CD4-positive, alpha-beta T cell treated with Interleukin-15 for 1 hour (primary cell): Measurements from ENCODE around the gene CCT5.
A peak's percentile ranks its signal among the peaks of the same experiment; 100 is the strongest.
"Not testable (repeated sequence)": the region's sequence is repeated elsewhere in the genome, so short reads cannot be mapped to it uniquely, and the experiment has no call there.

Experiments used
- DNase-seq: peaks from one replicate; pipeline ENCODE4 v3.0.0-alpha.2; 2020

CCT5 gene

DNA sequence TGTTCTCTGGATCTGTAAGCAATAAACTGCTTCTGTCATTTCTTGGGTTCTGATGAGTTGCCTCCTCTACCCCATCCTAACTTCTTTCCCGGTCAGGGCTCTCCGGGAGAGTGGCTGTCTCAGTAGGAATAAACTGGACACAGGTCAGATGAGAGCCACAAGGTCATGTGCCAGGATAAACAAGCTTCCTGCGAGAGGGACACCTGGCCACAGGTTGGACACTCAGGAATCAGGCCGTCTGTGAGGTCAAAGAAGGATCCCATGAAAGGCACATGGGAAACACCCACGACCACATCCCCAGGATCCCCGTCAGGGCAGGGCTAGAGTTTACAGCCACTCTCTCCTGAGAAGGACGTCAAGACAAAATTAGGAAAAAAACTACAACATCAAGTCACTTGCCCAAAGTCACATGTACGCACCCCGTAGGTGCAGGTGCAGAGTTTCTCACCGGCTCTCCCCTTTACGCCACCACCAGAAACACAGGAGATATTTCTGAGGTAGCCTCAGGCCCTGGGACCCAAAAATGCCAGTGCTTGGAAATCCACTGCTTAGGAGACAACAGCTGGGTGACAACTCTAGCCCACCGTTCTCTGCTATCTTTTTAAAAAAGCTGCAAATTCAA lies 28.7 kb downstream of the CCT5 start:
- no peak for DNase-seq

DNA sequence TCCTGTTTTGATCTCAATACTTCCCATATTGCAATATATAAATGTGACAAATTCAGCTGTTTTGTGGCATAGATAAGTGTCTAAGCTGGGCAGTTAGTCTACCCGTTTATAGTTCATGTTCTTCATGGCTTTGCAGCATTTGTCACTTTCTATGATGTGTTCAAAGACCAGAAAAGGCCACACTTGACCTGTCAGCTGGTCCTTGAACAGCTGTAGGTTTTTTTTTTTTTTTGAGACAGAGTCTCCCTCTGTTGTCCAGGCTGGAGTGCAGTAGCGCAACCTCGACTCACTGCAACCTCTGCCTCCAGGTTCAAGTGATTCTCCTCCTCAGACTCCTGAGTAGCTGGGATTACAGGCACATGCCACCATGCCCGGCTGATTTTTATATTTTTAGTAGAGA lies 29.2 kb downstream of the CCT5 start:
- no peak for DNase-seq

DNA sequence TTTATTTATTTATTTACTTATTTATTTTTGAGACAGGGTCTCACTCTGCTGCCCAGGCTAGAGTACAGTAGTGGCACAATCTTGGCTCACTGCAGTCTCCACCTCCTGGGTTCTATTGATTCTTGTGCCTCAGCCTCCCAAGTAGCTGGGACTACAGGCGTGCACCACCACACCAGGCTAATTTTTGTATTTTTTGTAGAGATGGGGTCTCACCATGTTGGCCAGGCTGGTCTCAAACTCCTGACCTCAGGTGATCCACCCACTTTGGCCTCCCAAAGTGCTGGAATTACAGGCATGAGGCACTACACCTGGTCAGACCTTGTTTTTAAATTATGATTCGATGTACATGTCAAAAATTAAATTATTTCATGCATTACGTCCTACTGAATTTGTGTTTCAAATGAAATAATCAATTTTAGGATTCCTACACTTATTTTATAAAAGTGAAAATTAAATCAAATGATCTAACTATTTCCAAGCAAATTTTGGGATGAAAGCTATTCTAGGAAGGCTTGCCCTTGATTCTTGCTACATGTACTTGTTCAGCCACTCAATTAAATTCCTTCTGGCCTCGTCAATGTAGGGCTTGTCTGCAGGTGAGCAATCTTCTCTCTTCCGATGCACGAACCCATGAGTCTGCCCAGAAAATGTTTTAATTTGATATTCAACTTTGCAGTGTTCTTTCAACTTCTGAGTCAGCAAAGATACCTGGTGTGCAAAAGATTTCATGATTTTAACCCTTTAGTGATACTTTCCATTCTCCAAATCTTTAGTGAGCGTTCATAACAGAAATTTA lies 30.0 kb downstream of the CCT5 start:
- DNase-seq: no peak

- peak; percentile 71 for DNase-seq
These were observed 34.0 kb downstream of the CCT5 start for GRCh38 chr5:10283927-10284635.

DNA sequence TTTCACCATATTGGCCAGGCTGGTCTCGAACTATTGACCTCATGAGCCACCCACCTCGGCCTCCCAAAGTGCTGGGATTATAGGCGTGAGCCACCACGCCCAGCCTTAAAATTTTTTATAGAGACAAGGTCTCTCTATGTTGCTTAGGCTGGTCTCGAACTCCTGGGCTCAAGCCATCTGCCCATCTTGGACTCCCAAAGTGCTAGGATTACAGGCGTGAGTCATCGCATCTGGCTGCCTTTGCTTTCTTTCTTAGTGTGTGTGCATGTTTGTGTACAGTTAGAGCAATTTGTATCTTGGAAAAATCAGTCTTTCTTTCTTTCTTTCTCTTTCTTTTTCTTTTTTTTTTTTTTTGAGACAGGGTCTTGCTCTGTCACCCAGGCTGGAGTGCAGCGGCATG lies 35.3 kb downstream of the CCT5 start:
- DNase-seq: not testable (repeated sequence)

GRCh38 chr5:10286162-10286861 lies 36.2 kb downstream of the CCT5 start:
- DNase-seq: no peak

- no peak for DNase-seq
These were observed 36.8 kb downstream of the CCT5 start for GRCh38 chr5:10286862-10287227.

GRCh38 chr5:10288592-10289219 lies 38.6 kb downstream of the CCT5 start:
- DNase-seq: no peak

DNA sequence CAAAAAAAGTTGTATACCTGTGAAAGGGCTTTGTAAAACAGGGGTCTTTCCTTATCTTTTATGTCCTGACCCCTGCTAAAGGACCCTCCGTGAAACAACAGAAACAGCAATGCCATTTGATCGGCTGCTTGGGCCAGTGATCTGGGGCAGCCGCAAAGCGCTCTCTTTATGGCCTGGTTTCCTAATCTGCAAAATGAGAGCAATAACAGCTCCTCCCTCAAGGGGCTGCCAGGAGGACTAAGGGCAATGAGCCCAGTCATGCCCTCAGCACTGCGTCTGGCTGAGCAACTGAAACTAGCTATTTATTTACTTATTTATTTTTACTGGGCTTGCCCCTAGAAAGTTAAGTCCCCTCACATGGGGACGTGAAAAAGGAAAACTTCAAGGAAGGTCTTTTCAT lies 39.3 kb downstream of the CCT5 start:
- DNase-seq: no peak

DNA sequence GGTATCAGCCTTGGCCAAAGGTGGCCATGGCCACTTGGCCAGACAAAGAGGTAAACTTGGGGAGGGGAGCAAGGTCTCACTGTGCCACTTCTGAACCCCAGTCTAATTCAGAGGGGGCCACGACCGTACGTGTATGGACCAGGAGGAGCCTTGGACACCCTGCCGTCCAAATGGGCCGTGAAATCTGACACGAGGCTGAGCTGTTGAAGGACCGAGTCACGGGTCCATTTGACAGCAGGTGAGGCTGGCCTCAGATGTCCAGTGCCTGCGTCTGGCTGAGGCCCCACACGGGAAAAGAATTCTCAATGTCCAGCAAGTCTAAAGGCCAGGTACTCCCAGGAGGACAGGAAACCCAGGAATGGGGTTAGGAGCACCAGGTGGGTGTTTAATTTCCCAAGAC lies 39.9 kb downstream of the CCT5 start:
- no peak for DNase-seq

DNA sequence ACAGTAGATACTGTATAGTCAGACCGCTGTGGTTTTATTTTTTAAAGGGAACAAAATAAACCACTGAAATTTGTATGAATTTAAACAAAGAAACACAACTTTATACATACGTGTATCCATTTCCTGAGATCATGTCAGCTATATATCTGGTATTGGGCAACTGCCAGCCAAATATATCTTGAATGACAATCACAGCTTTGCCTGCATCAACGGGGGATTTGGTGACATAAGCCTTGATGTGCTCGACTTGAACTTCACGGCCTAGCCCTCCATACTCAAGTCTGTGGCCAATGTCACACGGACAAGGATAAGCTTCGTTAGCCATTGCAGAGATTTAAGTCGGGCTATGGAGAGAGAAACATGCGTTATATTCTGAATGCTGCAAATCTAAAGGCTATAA lies 40.4 kb downstream of the CCT5 start:
- no peak for DNase-seq

DNA sequence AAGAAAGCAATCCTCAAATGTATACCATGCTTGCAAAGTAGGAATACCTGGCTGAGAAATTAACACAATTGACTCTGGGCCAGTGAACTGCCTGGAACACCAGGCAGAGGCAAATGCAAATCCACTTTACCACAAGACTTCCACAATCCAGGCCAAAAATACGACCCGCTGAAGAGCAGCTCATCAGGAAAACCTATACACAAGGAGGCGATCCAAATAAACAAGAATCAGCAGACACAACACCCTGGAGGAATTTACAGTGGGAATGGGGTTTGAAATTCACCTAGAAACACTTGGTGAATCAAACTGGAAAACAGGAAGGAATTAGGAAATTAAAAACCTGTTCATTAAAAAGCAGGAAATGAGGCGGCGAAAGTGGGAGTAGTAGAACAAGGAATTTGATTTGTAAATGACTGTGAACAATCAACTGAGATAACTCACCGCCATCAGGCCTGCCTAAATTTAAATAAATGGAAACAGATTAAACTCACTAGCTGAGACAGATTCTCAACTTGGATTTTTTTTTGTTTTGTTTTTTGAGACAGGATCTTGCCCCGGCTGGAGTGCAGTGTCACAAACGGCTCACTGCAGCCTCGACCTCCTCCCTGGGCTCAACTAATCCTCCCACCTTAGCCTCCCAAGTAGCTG lies 41.7 kb downstream of the CCT5 start:
- DNase-seq: no peak

DNA sequence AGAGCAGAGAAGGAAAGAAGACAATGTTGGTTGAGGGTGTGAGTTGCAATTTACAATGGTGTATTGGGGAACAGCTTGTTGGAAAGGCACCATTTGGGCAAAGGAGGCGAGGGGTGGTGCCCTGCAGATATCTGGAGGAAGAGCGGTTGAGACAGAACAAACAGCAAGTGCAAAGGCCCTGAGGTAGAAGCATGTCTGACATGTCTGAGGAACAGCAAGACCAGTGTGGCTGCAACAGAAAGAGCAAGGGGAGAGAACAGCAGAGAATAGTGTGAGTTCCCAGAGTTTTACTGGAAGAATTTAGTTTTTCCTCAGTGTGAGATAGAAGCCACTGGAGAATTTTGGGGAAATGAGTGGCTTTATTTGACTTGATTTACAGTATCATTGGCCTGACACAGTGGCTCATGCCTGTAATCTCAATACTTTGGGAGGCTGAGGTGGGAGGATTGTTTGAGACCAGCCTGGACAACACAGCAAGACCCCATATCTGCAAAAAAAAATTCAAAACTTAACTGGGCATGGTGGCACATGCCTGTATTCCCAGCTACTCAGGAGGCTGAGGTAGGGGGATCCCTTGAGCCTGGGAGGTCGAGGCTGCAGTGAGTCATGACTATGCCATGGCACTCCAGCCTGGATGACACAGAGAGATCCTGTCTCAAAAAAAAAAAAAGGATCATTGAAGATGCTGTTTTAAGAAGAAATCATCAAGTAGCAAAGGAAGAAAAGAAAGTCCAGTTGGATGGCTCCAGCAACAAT lies 44.0 kb downstream of the CCT5 start:
- no peak for DNase-seq

DNA sequence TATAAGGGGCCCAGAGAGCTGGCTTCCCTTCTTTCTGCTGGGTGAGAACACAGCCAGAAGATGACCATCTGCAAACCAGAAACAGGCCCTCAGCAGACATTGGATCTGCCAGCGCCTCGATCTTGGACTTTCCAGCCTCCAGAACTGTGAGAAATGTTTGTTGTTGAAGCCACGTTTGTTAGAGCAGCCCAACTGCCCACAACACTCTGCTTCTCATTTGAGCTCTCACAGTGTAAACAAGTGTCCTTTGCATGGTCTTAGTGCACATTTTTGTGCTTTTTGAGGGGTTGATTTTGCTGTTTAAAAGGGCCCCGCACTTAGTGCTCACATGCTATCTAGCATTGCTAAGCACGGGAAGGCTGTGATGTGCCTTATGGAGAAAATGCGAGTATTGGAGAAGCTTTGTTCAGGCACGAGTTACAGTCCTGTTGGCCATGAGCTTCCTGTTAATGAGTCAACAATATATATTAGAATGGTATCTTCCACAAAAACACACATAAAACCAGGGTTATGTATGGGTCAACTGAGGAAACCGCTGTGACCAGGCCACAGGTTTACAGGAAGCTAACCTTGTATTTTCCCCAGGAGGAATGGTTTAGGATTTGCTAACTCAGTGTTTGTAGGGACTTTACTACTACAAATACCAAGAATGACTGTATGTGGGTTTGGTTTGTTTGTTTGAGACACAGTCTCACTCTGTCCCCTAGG lies 45.7 kb downstream of the CCT5 start:
- DNase-seq: no peak

DNA sequence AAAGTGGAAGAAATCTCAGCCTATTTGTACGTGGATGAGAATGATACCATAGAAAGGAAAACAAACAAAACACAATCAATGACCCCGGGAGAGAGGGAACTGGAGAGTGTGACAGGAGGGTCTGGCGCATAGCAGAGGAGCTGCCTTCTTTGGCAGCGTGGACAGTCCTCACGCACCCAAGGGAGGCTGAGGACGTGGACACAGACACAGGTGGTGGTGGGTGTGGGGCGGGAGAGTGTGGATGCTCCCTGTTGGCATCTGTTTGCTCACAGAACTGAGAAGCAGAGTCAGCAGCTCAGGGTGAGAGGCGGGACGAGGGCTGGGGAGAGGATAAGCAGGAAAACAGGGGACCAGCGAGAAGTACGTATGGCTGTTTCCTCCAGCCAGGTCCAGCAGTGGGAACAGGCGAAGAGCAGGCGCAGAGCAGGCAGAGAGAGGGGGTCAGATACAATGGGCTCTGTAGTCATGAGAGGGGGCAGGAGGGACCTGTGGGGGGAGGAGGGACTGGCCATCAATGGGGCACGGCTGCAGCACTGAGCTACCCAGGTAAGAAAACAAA lies 47.6 kb downstream of the CCT5 start:
- no peak for DNase-seq

DNA sequence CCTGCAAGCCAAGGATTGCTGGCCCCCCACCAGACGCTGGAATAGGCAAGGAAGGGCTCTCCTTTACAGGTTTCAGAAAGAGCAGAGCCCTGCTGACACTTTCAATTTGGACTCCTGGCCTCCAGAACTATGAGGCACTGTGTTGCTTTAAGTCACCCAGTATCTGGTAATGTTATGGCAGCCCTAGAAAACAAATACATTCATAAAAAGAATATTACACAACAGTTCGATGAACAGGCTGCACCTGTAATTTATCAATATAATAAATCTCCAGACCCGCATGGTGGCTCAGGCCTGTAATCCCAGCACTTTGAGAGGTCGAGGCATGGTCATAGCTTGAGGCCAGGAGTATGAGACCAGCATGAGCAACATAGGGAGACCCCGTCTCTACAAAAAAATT lies 50.2 kb downstream of the CCT5 start:
- no peak for DNase-seq

DNA sequence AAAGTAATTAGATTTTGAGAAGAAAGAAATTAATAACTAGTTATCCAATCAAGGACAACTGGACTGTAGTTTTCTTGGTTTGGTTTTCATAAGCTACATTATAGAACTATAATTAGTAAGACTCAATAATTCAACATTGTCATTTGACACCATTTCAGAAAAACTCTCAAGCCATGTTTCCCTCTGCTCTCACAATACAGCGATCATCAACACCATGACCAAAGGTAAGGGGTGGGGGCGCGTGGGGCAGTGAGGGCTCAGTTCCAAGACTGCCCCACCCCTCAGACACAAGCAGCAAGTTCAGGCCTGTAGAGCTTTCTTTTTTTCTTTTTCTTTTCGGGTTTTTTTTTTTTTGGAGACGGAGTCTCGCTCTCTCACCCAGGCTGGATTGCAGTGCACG lies 51.2 kb downstream of the CCT5 start:
- DNase-seq: no peak

DNA sequence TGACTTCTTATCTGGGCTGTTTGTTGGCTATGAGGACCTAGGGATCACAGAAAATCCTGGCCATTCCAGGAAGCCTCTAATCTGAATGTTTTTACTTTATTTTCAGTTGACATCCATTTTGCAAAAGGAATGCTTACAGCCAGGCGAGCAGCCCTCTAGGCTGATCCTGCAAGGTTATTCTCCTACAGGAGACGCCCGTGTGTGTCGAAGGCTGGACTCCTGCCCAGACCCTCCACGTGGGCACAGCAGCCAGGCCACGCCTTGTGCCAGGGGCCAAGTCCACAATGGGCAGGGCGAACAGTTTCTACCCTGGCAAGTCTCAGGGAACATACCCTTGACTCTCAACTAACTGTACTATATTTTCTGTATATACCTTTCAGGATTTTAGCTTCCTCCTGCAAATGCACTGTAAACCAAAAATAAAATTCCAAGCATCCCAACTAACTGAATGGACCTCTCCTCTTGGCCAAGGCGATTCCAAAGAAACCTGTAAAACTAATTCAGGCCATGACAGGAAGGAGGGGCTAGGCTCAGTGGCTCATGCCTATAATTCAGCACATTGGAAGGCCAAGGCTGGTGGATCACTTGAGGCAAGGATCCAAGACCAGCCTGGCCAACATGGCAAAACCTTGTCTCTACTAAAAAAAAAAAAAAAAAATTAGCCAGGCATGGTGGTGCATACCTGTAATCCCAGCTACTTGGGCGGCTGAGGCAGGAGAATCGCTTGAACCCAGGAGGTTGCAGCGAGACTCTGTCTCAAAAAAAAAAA lies 51.9 kb downstream of the CCT5 start:
- DNase-seq: no peak

GRCh38 chr5:10303201-10303600 lies 53.1 kb downstream of the CCT5 start:
- no peak for DNase-seq

DNA sequence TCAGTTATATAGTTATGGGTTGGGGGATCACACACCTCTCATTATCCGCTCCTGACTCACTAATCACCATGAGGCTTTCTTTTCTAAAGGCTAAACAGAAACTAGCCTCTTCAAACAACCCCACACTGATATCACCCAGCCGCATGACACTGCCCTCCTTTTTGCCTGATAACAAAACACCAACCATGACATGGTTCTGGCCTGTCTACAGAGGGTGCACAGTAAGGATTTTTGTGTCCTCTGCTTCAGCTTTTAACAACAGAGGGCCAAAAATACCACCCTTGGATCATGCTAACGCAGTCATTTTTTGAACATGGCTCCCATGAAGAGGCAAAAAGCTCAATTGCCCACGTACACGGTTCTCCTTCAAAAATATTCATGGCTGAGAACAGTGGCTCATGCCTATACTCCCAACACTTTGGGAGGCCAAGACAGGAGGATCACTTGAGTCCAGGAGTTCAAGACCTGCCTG lies 53.7 kb downstream of the CCT5 start:
- no peak for DNase-seq
